Liver (tissue), 9 donors: ENCODE data around the gene CAMK2B. TPM values are rescaled to one million over a fixed set of nuclear protein-coding genes. Genes with fewer than 3 reads are reported as not detected.

Experiments
- DNase-seq: peaks from one replicate; pipeline ENCODE4 v3.0.0-alpha.2; 2017; ENCODE audit warnings: low spot score
- H3K27ac ChIP-seq, 2 donors: one replicate each; pipeline ENCODE4 v1.7.0; 2013; ENCODE audit warnings: inconsistent platforms in 2 of 2, low read length in 2 of 2, control low read depth in 1 of 2, low read depth in 1 of 2, mild to moderate bottlenecking in 1 of 2
- H3K27me3 ChIP-seq, 4 donors: one replicate each; pipeline versions ENCODE4 v1.6.1 to v1.7.0; 2013; ENCODE audit warnings: low read length in 3 of 4, inconsistent platforms in 1 of 4, mild to moderate bottlenecking in 1 of 4, moderate library complexity in 1 of 4; ENCODE audit not compliant: control insufficient read depth in 4 of 4, insufficient read depth in 4 of 4
- H3K36me3 ChIP-seq, 4 donors: one replicate each; pipeline versions ENCODE4 v1.6.1 to v1.7.0; 2013; ENCODE audit warnings: low read length in 3 of 4, mild to moderate bottlenecking in 3 of 4, low read depth in 1 of 4, moderate library complexity in 1 of 4; ENCODE audit not compliant: control insufficient read depth in 4 of 4, insufficient read depth in 3 of 4
- H3K4me1 ChIP-seq, 4 donors: one replicate each; pipeline versions ENCODE4 v1.6.1 to v1.7.0; 2013; ENCODE audit warnings: low read length in 3 of 4, mild to moderate bottlenecking in 3 of 4, moderate library complexity in 1 of 4; ENCODE audit not compliant: control insufficient read depth in 4 of 4, insufficient read depth in 4 of 4
- H3K4me3 ChIP-seq, 3 donors: one replicate each; pipeline versions ENCODE4 v1.6.1 to v1.7.0; 2013; ENCODE audit warnings: low read length in 3 of 3, control low read depth in 1 of 3, low read depth in 1 of 3, mild to moderate bottlenecking in 1 of 3
- H3K9ac ChIP-seq, 2 donors: one replicate each; pipeline ENCODE4 v1.7.0; 2013; ENCODE audit warnings: low read length in 2 of 2, mild to moderate bottlenecking in 2 of 2, moderate library complexity in 2 of 2, control low read depth in 1 of 2, low read depth in 1 of 2
- H3K9me3 ChIP-seq, 4 donors: one replicate each; pipeline versions ENCODE4 v1.6.1 to v1.7.0; 2013; ENCODE audit warnings: low read length in 3 of 4; ENCODE audit not compliant: control insufficient read depth in 4 of 4
- ATF3 ChIP-seq: IDR thresholded peaks from 2 replicates; pipeline ENCODE4 v1.6.1; 2016; ENCODE audit warnings: antibody characterized with exemption
- EGR1 ChIP-seq, 2 donors: IDR thresholded peaks; 2 replicates each; pipeline ENCODE4 v1.6.1; 2016 to 2018; ENCODE audit warnings: antibody characterized with exemption in 2 of 2, low read depth in 2 of 2
- FOXA1 ChIP-seq: IDR thresholded peaks from 2 replicates; pipeline ENCODE4 v1.6.1; 2016; ENCODE audit warnings: antibody characterized with exemption
- FOXA2 ChIP-seq: IDR thresholded peaks from 2 replicates; pipeline ENCODE4 v1.6.1; 2016; ENCODE audit warnings: antibody characterized with exemption
- GABPA ChIP-seq, 2 donors: IDR thresholded peaks in 1 of 2; conservative IDR thresholded peaks in 1 of 2; 2 replicates each; pipeline ENCODE4 v1.6.1; 2016; ENCODE audit warnings: antibody characterized with exemption in 2 of 2, mild to moderate bottlenecking in 1 of 2, moderate library complexity in 1 of 2
- HNF4A ChIP-seq, 2 donors: conservative IDR thresholded peaks; 2 replicates each; pipeline ENCODE4 v1.6.1; 2016; ENCODE audit warnings: antibody characterized with exemption in 2 of 2, mild to moderate bottlenecking in 2 of 2
- HNF4G ChIP-seq: IDR thresholded peaks from 2 replicates; pipeline ENCODE4 v1.6.1; 2016; ENCODE audit warnings: antibody characterized with exemption
- JUND ChIP-seq, 2 donors: IDR thresholded peaks; 2 replicates each; pipeline ENCODE4 v1.6.1; 2016; ENCODE audit warnings: antibody characterized with exemption in 2 of 2
- NR2F2 ChIP-seq: IDR thresholded peaks from 2 replicates; pipeline ENCODE4 v1.6.1; 2016; ENCODE audit warnings: antibody characterized with exemption
- RAD21 ChIP-seq, 2 donors: IDR thresholded peaks; 2 replicates each; pipeline ENCODE4 v1.6.1; 2016; ENCODE audit warnings: antibody characterized with exemption in 2 of 2, mild to moderate bottlenecking in 2 of 2
- RXRA ChIP-seq, 2 donors: IDR thresholded peaks; 2 replicates each; pipeline ENCODE4 v1.6.1; 2017 to 2018; ENCODE audit warnings: antibody characterized with exemption in 2 of 2, mild to moderate bottlenecking in 1 of 2
- SP1 ChIP-seq: IDR thresholded peaks from 2 replicates; pipeline ENCODE4 v1.6.1; 2018; ENCODE audit warnings: antibody characterized with exemption, mild to moderate bottlenecking
- TAF1 ChIP-seq: conservative IDR thresholded peaks from 2 replicates; pipeline ENCODE4 v1.6.1; 2016; ENCODE audit warnings: antibody characterized with exemption, mild to moderate bottlenecking
- YY1 ChIP-seq: IDR thresholded peaks from 2 replicates; pipeline ENCODE4 v1.6.1; 2016; ENCODE audit warnings: antibody characterized with exemption, mild to moderate bottlenecking
- ZBTB33 ChIP-seq: IDR thresholded peaks from 2 replicates; pipeline ENCODE4 v1.6.1; 2016; ENCODE audit warnings: antibody characterized with exemption
- WGBS: extraction: QIAGEN DNeasy Blood & Tissue Kit; methylation state at CpG from one replicate; pipeline ENCODE4 v1.1.7; 2013; 5-methylcytosine and 5-hydroxymethylcytosine counted together
- polyA plus RNA-seq, 2 donors: library from polyadenylated mRNA; stranded (reverse) in 1 of 2; unstranded in 1 of 2; fragments of 200-250 nt in 1 of 2; fragments of >200 nt in 1 of 2; fragmentation: Nextera tagmentation in 1 of 2; extraction: Ambion mirVana in 1 of 2; gene quantifications; one replicate each; pipeline versions ENCODE4 v1.2.1 to v1.2.3, GENCODE V29; 2013 to 2015
- total RNA-seq, 2 donors: library from RNA; depleted of rRNA; stranded (reverse); fragments of >200 nt; gene quantifications; one replicate each; pipeline ENCODE4 v1.2.3, GENCODE V29; 2014
- TF ChIP-seq, protein P1 (sequence below): IDR thresholded peaks from 2 replicates; pipeline ENCODE4 v1.6.1; 2016; ENCODE audit warnings: antibody characterized with exemption
- TF ChIP-seq, protein P2 (sequence below): fragments of 150-350 bp; IDR thresholded peaks from 2 replicates; pipeline ENCODE4 v1.5.1; 2017; ENCODE audit warnings: improper control_type of control experiment, low read depth, low read length; ENCODE audit not compliant: missing input control
- TF ChIP-seq, protein P3 (sequence below): IDR thresholded peaks from 2 replicates; pipeline ENCODE4 v1.6.1; 2016; ENCODE audit warnings: antibody characterized with exemption, mild to moderate bottlenecking
- donor health status: healthy.
- donor health status: healthy.
- donor health status: healthy.
- donor health status: healthy.
- donor health status: healthy.

CAMK2B gene
- total and polyA plus RNA-seq, 4 donors = 2.1 to 3.3 (median 2.2) TPM; not detected in 1

- H3K27ac ChIP-seq = no peak overlapping the region
- TF ChIP-seq YY1 (no peak), RAD21 (IDR thresholded peaks at IDR 0.05) (no peak), HNF4G (no peak), FOXA1 (no peak), JUND (IDR thresholded peaks at IDR 0.05) (no peak), FOXA2 (no peak), ATF3 (no peak), RXRA (IDR thresholded peaks at IDR 0.05) (no peak), ZBTB33 (no peak), NR2F2 (no peak), GABPA (IDR thresholded peaks at IDR 0.05 in 1 of 2, conservative IDR thresholded peaks at IDR 0.05 in 1 of 2) (no peak), EGR1 (IDR thresholded peaks at IDR 0.05; ENCODE audit: low read depth in 2 of 2) (no peak), HNF4A (conservative IDR thresholded peaks at IDR 0.05) (no peak), TAF1 (no peak), SP1 (no peak)
- TF ChIP-seq, protein P1, sequence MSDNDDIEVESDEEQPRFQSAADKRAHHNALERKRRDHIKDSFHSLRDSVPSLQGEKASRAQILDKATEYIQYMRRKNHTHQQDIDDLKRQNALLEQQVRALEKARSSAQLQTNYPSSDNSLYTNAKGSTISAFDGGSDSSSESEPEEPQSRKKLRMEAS = no peak
- TF ChIP-seq, protein P2, sequence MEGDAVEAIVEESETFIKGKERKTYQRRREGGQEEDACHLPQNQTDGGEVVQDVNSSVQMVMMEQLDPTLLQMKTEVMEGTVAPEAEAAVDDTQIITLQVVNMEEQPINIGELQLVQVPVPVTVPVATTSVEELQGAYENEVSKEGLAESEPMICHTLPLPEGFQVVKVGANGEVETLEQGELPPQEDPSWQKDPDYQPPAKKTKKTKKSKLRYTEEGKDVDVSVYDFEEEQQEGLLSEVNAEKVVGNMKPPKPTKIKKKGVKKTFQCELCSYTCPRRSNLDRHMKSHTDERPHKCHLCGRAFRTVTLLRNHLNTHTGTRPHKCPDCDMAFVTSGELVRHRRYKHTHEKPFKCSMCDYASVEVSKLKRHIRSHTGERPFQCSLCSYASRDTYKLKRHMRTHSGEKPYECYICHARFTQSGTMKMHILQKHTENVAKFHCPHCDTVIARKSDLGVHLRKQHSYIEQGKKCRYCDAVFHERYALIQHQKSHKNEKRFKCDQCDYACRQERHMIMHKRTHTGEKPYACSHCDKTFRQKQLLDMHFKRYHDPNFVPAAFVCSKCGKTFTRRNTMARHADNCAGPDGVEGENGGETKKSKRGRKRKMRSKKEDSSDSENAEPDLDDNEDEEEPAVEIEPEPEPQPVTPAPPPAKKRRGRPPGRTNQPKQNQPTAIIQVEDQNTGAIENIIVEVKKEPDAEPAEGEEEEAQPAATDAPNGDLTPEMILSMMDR = no peak
- TF ChIP-seq, protein P3, sequence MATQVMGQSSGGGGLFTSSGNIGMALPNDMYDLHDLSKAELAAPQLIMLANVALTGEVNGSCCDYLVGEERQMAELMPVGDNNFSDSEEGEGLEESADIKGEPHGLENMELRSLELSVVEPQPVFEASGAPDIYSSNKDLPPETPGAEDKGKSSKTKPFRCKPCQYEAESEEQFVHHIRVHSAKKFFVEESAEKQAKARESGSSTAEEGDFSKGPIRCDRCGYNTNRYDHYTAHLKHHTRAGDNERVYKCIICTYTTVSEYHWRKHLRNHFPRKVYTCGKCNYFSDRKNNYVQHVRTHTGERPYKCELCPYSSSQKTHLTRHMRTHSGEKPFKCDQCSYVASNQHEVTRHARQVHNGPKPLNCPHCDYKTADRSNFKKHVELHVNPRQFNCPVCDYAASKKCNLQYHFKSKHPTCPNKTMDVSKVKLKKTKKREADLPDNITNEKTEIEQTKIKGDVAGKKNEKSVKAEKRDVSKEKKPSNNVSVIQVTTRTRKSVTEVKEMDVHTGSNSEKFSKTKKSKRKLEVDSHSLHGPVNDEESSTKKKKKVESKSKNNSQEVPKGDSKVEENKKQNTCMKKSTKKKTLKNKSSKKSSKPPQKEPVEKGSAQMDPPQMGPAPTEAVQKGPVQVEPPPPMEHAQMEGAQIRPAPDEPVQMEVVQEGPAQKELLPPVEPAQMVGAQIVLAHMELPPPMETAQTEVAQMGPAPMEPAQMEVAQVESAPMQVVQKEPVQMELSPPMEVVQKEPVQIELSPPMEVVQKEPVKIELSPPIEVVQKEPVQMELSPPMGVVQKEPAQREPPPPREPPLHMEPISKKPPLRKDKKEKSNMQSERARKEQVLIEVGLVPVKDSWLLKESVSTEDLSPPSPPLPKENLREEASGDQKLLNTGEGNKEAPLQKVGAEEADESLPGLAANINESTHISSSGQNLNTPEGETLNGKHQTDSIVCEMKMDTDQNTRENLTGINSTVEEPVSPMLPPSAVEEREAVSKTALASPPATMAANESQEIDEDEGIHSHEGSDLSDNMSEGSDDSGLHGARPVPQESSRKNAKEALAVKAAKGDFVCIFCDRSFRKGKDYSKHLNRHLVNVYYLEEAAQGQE = no peak
- WGBS = 92% methylated on average over 2 of the region's 2 CpGs
- no peaks in the 10 kb centered on the region for H3K9me3 ChIP-seq
- H3K4me3 ChIP-seq = no peak overlapping the region
- H3K9ac ChIP-seq = no peak overlapping the region
- H3K27me3 ChIP-seq = no peaks in the 10 kb centered on the region
- DNase-seq = no peak
- peaks cover 16 to 32% (median 29%) of the 10 kb centered on the region in 4 donors for H3K4me1 ChIP-seq
- no peaks in the 10 kb centered on the region for H3K36me3 ChIP-seq
These were observed 7.1 kb downstream of the CAMK2B start for GRCh38 chr7:44318332-44318731.
